Left hindlimb (tissue), 1 donor: ENCODE data around the gene LRRC2.
"Not testable (repeated sequence)": the region's sequence is repeated elsewhere in the genome, so short reads cannot be mapped to it uniquely, and the experiment has no call there.

Experiments used
- DNase-seq: peaks from one replicate; pipeline ENCODE4 v3.0.0-alpha.2; 2018

Gene LRRC2

GRCh38 chr3:46521096-46521495, 45.0 kb downstream of the LRRC2 start:
- DNase-seq = no peak

GRCh38 chr3:46520531-46520930, 45.6 kb downstream of the LRRC2 start:
- no peak for DNase-seq

DNA sequence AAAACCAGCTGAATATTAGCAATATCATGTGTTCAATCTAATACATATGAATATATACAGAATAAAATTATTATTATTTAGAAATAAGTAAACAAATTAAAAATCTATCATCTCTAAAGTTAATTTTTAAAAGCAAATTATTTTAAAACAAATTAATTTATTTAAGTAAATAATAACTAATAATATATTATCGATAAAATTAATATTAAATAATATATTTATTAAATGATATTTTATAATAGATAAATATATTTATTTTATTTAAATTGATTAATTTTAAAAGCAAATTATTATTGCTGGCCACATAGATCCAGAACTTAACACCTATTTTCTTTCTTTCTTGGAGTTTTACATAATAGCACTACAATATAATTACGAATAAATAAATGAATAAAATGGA, 46.1 kb downstream of the LRRC2 start:
- no peak for DNase-seq

GRCh38 chr3:46517784-46518181, 48.3 kb downstream of the LRRC2 start:
- DNase-seq = no peak

DNA sequence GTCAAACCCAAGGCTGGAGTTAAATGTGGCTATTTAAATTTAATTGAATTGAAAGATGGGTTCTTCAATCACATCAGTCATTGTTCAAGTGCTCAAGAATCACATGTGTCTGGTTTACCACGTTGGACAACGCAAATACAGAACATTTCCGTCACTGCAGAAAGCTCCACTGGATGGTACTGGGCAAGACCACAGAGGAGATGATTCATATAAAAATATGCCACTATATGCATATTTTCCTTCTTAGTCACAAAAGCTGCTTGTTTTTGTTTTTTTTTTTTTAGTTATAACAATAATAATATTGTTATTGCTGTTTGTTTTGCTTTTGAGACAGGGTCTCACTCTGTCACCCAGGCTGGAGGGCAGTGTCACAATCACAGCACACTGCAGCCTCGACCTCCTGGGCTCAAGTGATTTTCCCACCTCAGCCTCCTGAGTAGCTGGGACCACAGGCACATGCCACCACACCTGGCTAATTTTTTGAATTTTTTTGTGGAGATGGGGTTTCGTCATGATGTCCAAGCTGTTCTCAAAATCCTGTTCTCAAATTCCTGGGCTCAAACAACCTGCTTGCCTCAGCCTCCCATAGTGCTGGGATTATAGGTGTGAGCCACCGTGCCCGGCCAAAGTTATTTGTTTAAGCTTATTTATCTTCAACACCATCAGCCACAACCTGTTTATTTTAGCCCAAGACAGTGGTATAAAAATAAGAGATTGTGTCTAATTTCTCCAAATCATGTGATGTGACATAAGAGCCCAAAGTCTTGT, 48.9 kb downstream of the LRRC2 start:
- no peak for DNase-seq

DNA sequence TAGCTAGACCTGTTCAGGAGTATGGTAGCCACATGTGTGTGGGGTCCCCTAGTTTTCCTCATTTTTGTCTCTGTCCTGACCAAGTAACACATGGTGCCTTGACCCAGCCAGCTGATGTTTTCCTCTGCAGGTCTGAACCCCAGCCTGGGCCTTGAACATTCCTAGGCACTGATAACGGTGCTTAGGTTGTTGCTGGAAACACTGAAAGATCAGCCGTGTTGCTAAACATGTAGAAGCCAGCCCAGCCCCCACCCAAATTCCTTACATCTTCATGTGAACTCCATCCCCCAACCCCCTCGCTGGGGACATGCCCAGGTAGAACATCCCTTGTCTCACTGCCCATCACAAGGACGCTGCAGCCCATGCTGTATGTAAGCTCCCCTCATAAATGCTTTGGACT, 49.6 kb downstream of the LRRC2 start:
- no peak for DNase-seq

DNA sequence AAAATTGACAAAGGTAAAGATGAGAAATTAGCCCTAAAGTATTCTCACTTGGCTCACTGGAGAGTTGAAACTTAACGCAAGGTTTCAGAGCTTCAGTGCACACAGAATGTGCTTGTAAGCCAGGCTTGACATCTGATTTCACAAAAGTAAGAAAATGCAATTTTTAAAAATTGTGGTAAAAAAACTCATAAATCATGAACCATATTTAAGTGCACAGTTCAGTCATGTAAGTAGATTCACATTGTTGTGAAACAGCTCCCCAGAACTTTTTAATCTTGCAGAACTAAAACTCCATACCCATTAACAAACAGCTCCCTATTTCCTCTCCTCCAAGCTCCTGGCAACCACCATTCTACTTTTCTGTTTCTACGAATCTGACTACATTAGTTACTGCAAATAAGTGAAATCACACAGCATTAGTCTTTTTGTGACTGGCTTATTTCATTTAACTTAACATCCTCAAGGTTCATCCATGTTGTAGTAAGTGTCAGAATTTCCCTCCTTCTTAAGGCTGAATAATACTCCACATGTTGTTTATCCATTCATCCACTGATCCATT, 53.8 kb downstream of the LRRC2 start:
- no peak for DNase-seq

DNA sequence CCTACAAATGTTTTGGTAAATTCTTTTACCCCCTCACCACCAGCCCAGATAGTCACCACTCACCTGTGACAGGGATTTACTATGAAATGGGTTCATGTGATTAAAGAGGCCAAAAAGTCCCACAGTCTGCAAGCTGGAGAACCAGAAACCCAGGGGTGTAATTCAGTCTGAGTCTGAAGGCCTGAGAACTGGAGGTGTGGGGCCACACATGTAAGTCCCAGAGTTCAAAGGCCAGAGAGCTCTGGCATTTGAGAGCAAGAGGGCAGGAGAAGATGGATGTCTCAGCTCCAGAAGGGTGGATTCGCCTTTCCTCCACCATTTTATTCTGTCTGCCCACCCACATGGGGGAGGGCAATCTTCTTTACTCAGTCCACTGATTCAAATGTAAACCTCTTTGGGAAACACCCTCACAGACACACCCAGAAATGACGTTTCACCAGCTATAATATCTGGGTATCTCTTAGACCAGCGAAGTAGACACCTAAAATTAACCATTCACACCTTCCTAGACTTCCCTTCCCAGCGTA, 56.4 kb downstream of the LRRC2 start:
- DNase-seq = no peak

- no peak for DNase-seq
Observed at GRCh38 chr3:46508850-46509591, 57.1 kb downstream of the LRRC2 start.

- DNase-seq = no peak
Observed at GRCh38 chr3:46506526-46506925, 59.6 kb downstream of the LRRC2 start.

DNA sequence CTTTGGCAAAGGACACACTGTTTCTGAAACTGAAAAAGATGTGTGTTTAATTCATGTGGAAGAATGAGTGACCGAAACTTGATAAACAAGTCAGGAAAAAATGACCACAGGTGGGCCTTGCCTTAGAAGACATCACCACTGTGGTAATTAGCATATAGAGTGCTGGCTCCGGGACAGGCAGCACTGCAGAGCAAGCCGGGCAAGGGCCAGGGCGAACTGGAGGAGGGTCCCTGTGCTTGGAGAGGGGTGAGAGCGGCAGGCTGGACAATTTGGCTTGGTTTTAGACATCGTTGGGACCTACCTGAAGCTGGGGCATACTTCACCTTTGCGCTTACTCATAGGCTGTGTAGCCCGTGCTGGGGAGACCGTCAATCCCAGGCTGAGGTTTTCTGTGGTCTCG, 60.1 kb downstream of the LRRC2 start:
- DNase-seq = no peak

- no peak for DNase-seq
Observed at GRCh38 chr3:46504789-46505188, 61.3 kb downstream of the LRRC2 start.

GRCh38 chr3:46503200-46503874, 62.8 kb downstream of the LRRC2 start:
- no peak for DNase-seq

DNA sequence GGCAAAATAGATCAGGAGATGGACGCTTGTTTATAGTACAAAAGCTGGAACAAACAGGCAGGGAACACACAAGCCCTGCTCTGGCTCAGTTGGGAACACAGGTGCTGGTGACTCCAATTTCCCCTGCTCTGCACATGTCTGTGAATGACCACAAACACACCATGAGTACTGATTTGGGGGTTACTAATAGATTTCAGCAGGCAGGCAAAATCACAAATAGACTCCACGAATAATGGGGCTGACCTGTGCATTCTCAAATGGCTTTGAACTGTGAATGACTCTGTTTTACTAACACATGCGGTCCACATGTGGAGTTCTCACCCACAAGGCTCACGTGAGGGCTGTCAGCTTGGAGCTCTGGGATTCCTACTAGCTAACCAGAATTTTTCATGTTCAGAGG, 64.4 kb downstream of the LRRC2 start:
- DNase-seq = no peak

GRCh38 chr3:46500656-46501635, 65.2 kb downstream of the LRRC2 start:
- no peak for DNase-seq

DNA sequence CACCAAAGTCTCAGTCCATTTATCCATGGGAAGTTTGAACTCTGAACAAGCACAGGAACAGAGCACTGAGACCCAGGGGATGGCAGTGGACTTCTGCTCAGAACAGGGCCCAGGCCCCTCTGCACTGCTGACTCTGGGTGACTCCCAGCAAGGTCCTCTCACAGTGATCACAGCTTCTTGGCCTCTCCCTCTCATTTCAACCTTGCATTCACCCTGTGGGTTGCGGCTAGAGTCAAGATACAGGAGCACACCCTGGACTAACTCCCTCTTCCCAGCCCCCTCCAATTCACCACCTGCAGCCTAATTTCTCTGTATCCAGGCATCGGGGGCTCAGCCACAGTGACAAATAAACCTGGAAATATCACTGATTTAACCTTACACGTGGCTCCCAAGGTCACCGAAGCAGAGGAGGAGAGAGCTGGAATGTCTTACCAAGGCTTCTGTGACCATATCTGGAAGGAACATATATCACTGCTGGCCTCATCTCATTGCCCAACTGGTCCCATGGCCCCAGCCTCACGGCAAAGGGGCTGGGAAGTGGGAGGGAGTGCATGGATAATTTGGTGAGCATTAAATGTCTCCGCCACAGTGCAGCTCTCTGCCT, 67.1 kb downstream of the LRRC2 start:
- DNase-seq = no peak

GRCh38 chr3:46497556-46498265, 68.4 kb downstream of the LRRC2 start, which contains the start of gene RTP3:
TSS of gene RTP3 (plus strand) at chr3:46497976. CDS start at chr3:46498063, 87 bp downstream.
- no peak for DNase-seq

DNA sequence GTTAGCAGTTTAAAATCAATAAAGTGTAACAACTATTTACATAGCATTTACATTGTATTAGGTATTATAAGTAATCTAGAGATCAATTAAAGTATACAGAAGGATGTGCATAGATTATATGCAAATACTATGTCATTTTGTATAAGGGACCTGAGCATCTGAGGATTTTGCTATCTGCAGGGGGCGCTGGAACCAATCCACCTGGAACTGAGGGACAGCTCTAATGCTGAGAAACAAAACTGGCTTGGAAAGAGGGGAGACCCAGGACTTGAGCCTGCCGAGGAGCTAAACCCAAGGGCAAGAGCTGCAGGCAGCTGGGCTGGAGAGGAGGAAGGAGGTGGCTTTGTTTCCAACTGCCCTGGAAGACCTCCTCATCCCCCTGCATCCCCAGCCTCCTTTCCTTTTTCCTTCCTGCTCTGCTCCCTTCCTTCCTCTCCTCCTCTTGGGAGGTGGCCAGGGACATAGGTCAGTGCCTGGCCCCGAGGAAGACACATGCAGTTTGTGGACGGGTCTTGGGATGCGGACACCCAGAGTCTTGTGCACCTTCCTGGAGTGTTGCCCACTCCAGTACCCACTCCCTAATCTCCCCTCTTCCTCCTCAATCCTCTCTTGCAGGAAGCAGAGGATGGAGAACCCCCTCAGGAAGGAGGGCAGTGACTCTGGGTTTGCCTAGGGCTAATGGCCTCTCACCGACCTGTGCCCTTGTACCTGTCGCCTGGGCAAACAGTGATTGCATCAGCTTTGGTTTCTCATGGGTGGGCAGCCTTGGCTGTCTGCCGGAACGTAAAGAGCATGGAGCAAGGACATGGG, 69.2 kb downstream of the LRRC2 start:
- no peak for DNase-seq

DNA sequence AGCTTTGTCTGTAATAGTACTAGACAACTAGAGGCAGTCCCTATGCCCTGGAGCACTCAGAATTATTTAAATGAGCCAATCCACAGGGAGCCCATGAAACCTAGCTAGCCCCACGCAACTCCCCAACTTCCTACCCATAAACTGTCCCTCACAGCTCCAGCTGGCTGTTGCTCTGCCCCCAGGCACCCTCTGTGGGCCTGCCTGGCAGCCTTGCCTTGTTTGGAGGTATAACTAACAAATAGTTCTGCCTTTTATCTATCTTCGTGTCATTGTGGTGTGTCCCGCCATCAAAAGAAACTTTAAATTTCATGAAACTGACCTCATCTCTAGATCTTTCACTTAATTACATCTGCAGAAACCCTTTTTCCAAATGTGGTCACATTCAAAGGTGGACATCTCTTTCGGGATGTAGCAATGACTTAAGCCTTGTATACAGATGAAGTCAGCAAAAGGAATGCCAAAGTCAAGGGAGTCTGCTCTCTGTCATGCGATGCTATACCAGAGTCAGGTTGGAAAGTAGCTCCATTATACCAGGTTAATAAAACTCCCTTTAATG, 70.1 kb downstream of the LRRC2 start:
- DNase-seq = no peak

DNA sequence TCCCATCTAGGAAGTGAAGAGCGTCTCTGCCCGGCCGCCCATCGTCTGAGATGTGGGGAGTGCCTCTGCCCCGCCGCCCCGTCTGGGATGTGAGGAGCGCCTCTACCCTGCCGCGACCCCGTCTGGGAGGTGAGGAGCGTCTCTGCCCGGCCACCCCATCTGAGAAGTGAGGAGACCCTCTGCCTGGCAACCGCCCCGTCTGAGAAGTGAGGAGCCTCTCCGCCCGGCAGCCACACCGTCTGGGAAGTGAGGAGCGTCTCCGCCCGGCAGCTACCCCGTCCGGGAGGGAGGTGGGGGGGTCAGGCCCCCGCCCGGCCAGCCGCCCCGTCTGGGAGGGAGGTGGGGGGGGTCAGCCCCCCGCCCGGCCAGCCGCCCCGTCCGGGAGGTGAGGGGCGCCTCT, 71.6 kb downstream of the LRRC2 start:
- not testable (repeated sequence) for DNase-seq
